B cell (primary cell): ENCODE results near the gene ERC2. TPM values are rescaled to one million over a fixed set of nuclear protein-coding genes. Genes with fewer than 3 reads are reported as not detected.

ENCODE experiments used
- ATAC-seq: fragments of 200-7000 bp; cut with Tn5 transposase; one replicate; pipeline ENCODE4 v1.10.0; 2021; ENCODE audit warnings: low read depth, mild to moderate bottlenecking, moderate number of reproducible peaks, moderate library complexity
- CTCF ChIA-PET: fragments of 350-600 bp; sonication (Branson Sonifier 250); formaldehyde crosslinking; loops from one replicate; lab custom pipeline; 2021; ENCODE audit warnings: antibody characterized with exemption, inconsistent platforms; lab: Charles Lee
- POLR2A ChIA-PET: fragments of 350-600 bp; sonication (Branson Sonifier 250); formaldehyde crosslinking; loops from one replicate; lab custom pipeline; 2021; ENCODE audit warnings: antibody characterized with exemption; lab: Charles Lee
- DNase-seq: peaks from one replicate; pipeline ENCODE4 v3.0.0; 2013
- H2AFZ ChIP-seq: 2 replicates; pipeline ENCODE4 v1.6.1; 2012; ENCODE audit warnings: mild to moderate bottlenecking, low read depth, low read length; ENCODE audit not compliant: insufficient read depth, poor library complexity, severe bottlenecking
- H3K27ac ChIP-seq, 2 donors: 1 replicate in 1 of 2; 2 replicates in 1 of 2; pipeline ENCODE4 v1.5.1; 2012 to 2013; ENCODE audit warnings: low read length in 2 of 2, mild to moderate bottlenecking in 2 of 2, moderate library complexity in 1 of 2
- H3K27me3 ChIP-seq, 4 experiments: fragments of 200-600 bp in 1 of 4; sonication (generic) in 1 of 4; replicated peaks in 1 of 4; 1 replicate in 2 of 4; 2 replicates in 2 of 4; pipeline versions ENCODE4 v1.6.1 to v1.7.0; 2013 to 2016; ENCODE audit warnings: low read length in 3 of 4, mild to moderate bottlenecking in 2 of 4, mixed read lengths in 1 of 4, moderate library complexity in 1 of 4; ENCODE audit not compliant: insufficient read depth in 4 of 4, control insufficient read depth in 3 of 4; ENCODE audit errors: control extremely low read depth in 1 of 4
- H3K36me3 ChIP-seq, 2 experiments: replicated peaks in 1 of 2; 1 replicate in 1 of 2; 2 replicates in 1 of 2; pipeline versions ENCODE4 v1.6.1 to v1.7.1; 2013; ENCODE audit warnings: low read length in 1 of 2; ENCODE audit not compliant: insufficient read depth in 2 of 2, control insufficient read depth in 1 of 2; ENCODE audit errors: control extremely low read depth in 1 of 2, extremely low read depth in 1 of 2
- H3K4me1 ChIP-seq, 2 donors: fragments of 200-600 bp in 1 of 2; sonication (generic) in 1 of 2; 1 replicate in 1 of 2; 2 replicates in 1 of 2; pipeline versions ENCODE4 v1.5.1 to v1.6.1; 2013 to 2017; ENCODE audit warnings: low read length in 2 of 2; ENCODE audit not compliant: control insufficient read depth in 2 of 2, insufficient read depth in 2 of 2
- H3K4me2 ChIP-seq: replicated peaks from 2 replicates; pipeline ENCODE3; 2012; ENCODE audit warnings: mild to moderate bottlenecking, low read depth, low read length; ENCODE audit not compliant: poor library complexity, severe bottlenecking
- H3K4me3 ChIP-seq, 5 experiments: fragments of 200-600 bp in 1 of 5; sonication (generic) in 1 of 5; 1 replicate in 3 of 5; 2 replicates in 2 of 5; pipeline versions ENCODE4 v1.5.1 to v1.7.0; 2011 to 2016; ENCODE audit warnings: low read length in 4 of 5, mild to moderate bottlenecking in 4 of 5, low read depth in 2 of 5, control low read depth in 1 of 5, moderate library complexity in 1 of 5; ENCODE audit not compliant: insufficient read depth in 1 of 5; ENCODE audit errors: control extremely low read depth in 1 of 5, extremely low read depth in 1 of 5
- H3K79me2 ChIP-seq: fragments of 200-600 bp; sonication (generic); one replicate; pipeline ENCODE4 v1.6.0; 2016; ENCODE audit warnings: low read length; ENCODE audit not compliant: control insufficient read depth, insufficient read depth
- H3K9ac ChIP-seq: fragments of 200-600 bp; sonication (generic); 2 replicates; pipeline ENCODE4 v1.6.1; 2017; ENCODE audit warnings: mild to moderate bottlenecking, low read length, moderate library complexity
- H3K9me3 ChIP-seq, 3 donors: one replicate each; pipeline versions ENCODE4 v1.6.1 to v1.7.1; 2013; ENCODE audit warnings: low read length in 2 of 3; ENCODE audit not compliant: control insufficient read depth in 2 of 3, insufficient read depth in 1 of 3; ENCODE audit errors: control extremely low read depth in 1 of 3
- H4K20me1 ChIP-seq: 2 replicates; pipeline ENCODE4 v1.6.0; 2012; ENCODE audit warnings: mild to moderate bottlenecking, low read length; ENCODE audit not compliant: insufficient read depth, control insufficient read depth, poor library complexity, severe bottlenecking
- H3K27ac Mint-ChIP-seq: one replicate; pipeline ENCODE4 v1.8.0; 2021; ENCODE audit warnings: mixed read lengths
- H3K27me3 Mint-ChIP-seq: one replicate; pipeline ENCODE4 v1.8.0; 2021; ENCODE audit warnings: mixed read lengths
- H3K4me1 Mint-ChIP-seq: one replicate; pipeline ENCODE4 v1.8.0; 2021; ENCODE audit warnings: mixed read lengths
- H3K4me3 Mint-ChIP-seq: one replicate; pipeline ENCODE4 v1.8.0; 2021; ENCODE audit warnings: mixed read lengths
- H3K9me3 Mint-ChIP-seq: one replicate; pipeline ENCODE4 v1.8.0; 2022; ENCODE audit warnings: mixed read lengths; ENCODE audit not compliant: insufficient read depth
- CTCF ChIP-seq: fragments of 200-600 bp; IDR thresholded peaks from one replicate; pipeline ENCODE4 v1.8.0; 2022; ENCODE audit warnings: antibody characterized with exemption, mild to moderate bottlenecking
- EZH2 ChIP-seq: IDR thresholded peaks from 2 replicates; pipeline ENCODE4 v1.6.1; 2012; ENCODE audit warnings: borderline replicate concordance, low read depth, mild to moderate bottlenecking, moderate library complexity, low read length; ENCODE audit not compliant: insufficient read depth, poor library complexity, severe bottlenecking
- WGBS: methylation state at CpG from one replicate; pipeline ENCODE4 v1.1.5; 2013; ENCODE audit warnings: missing lambda C conversion rate; ENCODE audit not compliant: insufficient coverage; 5-methylcytosine and 5-hydroxymethylcytosine counted together
- intact Hi-C: fragments of 100-400 bp; cut with micrococcal nuclease; formaldehyde crosslinking; loops from one replicate; pipeline ENCODE4 v1.10.0; 2022
- polyA plus RNA-seq: library from polyadenylated mRNA; depleted of rRNA; stranded (reverse); fragments of >200 nt; gene quantifications from 2 replicates; pipeline ENCODE4 v1.2.3, GENCODE V29; 2012
- total RNA-seq, 2 donors: library from RNA; stranded (reverse); fragments of 120-200 nt in 1 of 2; gene quantifications; 1 replicate in 1 of 2; 2 replicates in 1 of 2; pipeline versions ENCODE4 v1.2.3 to v1.2.4, GENCODE V29; 2013 to 2022

Gene ERC2
- total and polyA plus RNA-seq, 2 donors (not counting 1 experiment from before 2014, with no cell fraction given): not detected

GRCh38 chr3:55935241-55935640 is 533.0 kb downstream of the ERC2 start:
- Histone ChIP-seq H3K9ac (no peak overlapping the region), H2AFZ (no peak overlapping the region), H3K4me1 (no peaks in the 10 kb centered on the region), H3K4me3 (no peak overlapping the region), H3K79me2 (no peaks in the 10 kb centered on the region), H3K27ac (no peak overlapping the region), H3K27me3 (no peaks in the 10 kb centered on the region), H4K20me1 (no peaks in the 10 kb centered on the region), H3K4me2 (no peak overlapping the region), H3K36me3 (no peaks in the 10 kb centered on the region), H3K9me3 (no peaks in the 10 kb centered on the region)
- WGBS: 80% methylated on average over 4 of the region's 4 CpGs
- POLR2A ChIA-PET: no interaction called here
- intact Hi-C loops: no loop called here
- Mint-ChIP-seq H3K27me3 (no peaks in the 10 kb centered on the region), H3K27ac (no peak overlapping the region), H3K9me3 (no peaks in the 10 kb centered on the region), H3K4me3 (no peak overlapping the region), H3K4me1 (no peaks in the 10 kb centered on the region)
- ATAC-seq (no peak), DNase-seq (no peak)
- TF ChIP-seq EZH2 (no peak), CTCF (no peak)
- CTCF ChIA-PET: no interaction called here

DNA sequence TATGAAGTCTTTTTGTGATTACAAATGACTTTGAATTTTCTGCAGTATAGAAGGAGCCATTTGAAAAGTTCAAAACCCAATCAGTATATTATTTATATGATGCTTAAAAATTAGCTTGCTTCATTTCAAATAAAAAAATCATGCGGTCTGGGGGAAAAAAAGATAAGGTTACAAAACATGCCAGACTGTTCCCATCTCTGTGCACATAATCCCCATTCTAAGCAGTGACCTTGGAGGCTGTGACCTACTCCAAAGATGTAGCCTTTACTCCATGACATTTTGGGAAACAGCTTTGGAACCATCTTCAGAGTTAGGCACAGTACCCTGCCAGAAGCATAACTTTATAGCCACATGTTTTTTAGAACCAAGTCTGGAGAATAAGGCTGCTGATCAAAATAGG is 533.5 kb downstream of the ERC2 start:
- CTCF ChIA-PET: no interaction called here
- intact Hi-C loops: no loop called here
- Mint-ChIP-seq H3K9me3 (peaks cover under 1% of the 10 kb centered on the region), H3K4me1 (no peaks in the 10 kb centered on the region), H3K4me3 (no peak overlapping the region), H3K27ac (no peak overlapping the region), H3K27me3 (no peaks in the 10 kb centered on the region)
- no peak overlapping the region for H3K9ac ChIP-seq
- no peaks in the 10 kb centered on the region for H3K4me1 ChIP-seq
- no peak overlapping the region for H3K27ac ChIP-seq
- no peak for TF ChIP-seq EZH2
- TF ChIP-seq CTCF: no peak
- no peaks in the 10 kb centered on the region for H3K9me3 ChIP-seq
- no peaks in the 10 kb centered on the region for H3K36me3 ChIP-seq
- POLR2A ChIA-PET: no interaction called here
- H4K20me1 ChIP-seq: no peaks in the 10 kb centered on the region
- H2AFZ ChIP-seq: no peak overlapping the region
- no peak for DNase-seq
- H3K4me3 ChIP-seq: no peak overlapping the region
- no peaks in the 10 kb centered on the region for H3K79me2 ChIP-seq
- no peak overlapping the region for H3K4me2 ChIP-seq
- no CpG with 5 or more reads among the region's 1 CpG for WGBS
- no peaks in the 10 kb centered on the region for H3K27me3 ChIP-seq
- ATAC-seq: no peak
